Loucy (cell line): ENCODE measurements around the gene TPCN1.

Source experiments
- H2AFZ ChIP-seq: fragments of 200-600 bp; sonication (generic); 2 replicates; pipeline ENCODE4 v1.6.0; 2016; ENCODE audit warnings: antibody characterized with exemption, mild to moderate bottlenecking, low read length, moderate library complexity
- H3F3A ChIP-seq: fragments of 200-600 bp; 2 replicates; pipeline ENCODE4 v1.6.0; 2016; ENCODE audit warnings: antibody characterized with exemption, low read depth, mild to moderate bottlenecking
- H3K27me3 ChIP-seq: fragments of 200-600 bp; sonication (generic); 2 replicates; pipeline ENCODE4 v1.6.1; 2014; ENCODE audit warnings: low read length, mild to moderate bottlenecking; ENCODE audit not compliant: insufficient read depth, poor library complexity, severe bottlenecking
- H3K36me3 ChIP-seq: fragments of 200-600 bp; sonication (generic); 2 replicates; pipeline ENCODE4 v1.6.1; 2016; ENCODE audit warnings: low read length; ENCODE audit not compliant: insufficient read depth
- H3K4me1 ChIP-seq: fragments of 200-600 bp; sonication (generic); 2 replicates; pipeline ENCODE4 v1.5.1; 2014; ENCODE audit warnings: low read length, mild to moderate bottlenecking; ENCODE audit not compliant: insufficient read depth, poor library complexity, severe bottlenecking
- H3K4me2 ChIP-seq: fragments of 200-600 bp; sonication (generic); 2 replicates; pipeline ENCODE4 v1.6.0; 2014; ENCODE audit warnings: antibody characterized with exemption, low read length, low read depth, mild to moderate bottlenecking; ENCODE audit not compliant: poor library complexity, severe bottlenecking
- H3K4me3 ChIP-seq: fragments of 200-600 bp; sonication (generic); 2 replicates; pipeline ENCODE4 v1.5.1; 2014; ENCODE audit warnings: low read length, mild to moderate bottlenecking, mixed read lengths; ENCODE audit not compliant: poor library complexity, severe bottlenecking
- H3K79me2 ChIP-seq: fragments of 200-600 bp; sonication (generic); 2 replicates; pipeline ENCODE4 v1.6.1; 2014; ENCODE audit warnings: low read length; ENCODE audit not compliant: insufficient read depth
- H3K9ac ChIP-seq: fragments of 200-600 bp; sonication (generic); 2 replicates; pipeline ENCODE4 v1.6.0; 2014; ENCODE audit warnings: mild to moderate bottlenecking, low read depth, low read length, moderate library complexity; ENCODE audit not compliant: poor library complexity, severe bottlenecking
- H3K9me2 ChIP-seq: fragments of 200-600 bp; sonication (generic); replicated peaks from 2 replicates; pipeline ENCODE4 v1.6.1; 2016; ENCODE audit warnings: low read depth, low read length, mixed read lengths
- H3K9me3 ChIP-seq: fragments of 200-600 bp; sonication (generic); 2 replicates; pipeline ENCODE4 v1.6.1; 2014; ENCODE audit warnings: mild to moderate bottlenecking, antibody characterized with exemption, low read length, low read depth; ENCODE audit not compliant: insufficient read depth
- H4K20me1 ChIP-seq: fragments of 200-600 bp; sonication (generic); 2 replicates; pipeline ENCODE4 v1.6.0; 2014; ENCODE audit warnings: antibody characterized with exemption, low read length, mild to moderate bottlenecking; ENCODE audit not compliant: insufficient read depth, poor library complexity, severe bottlenecking
- EZH2phosphoT487 ChIP-seq: fragments of 200-600 bp; IDR thresholded peaks from 2 replicates; pipeline ENCODE4 v1.6.1; 2018; ENCODE audit warnings: antibody characterized with exemption, mild to moderate bottlenecking, moderate library complexity, borderline replicate concordance
- TF ChIP-seq, protein P1 (sequence below): fragments of 200-600 bp; sonication (generic); conservative IDR thresholded peaks from 2 replicates; pipeline ENCODE4 v1.5.1; 2014; ENCODE audit warnings: mild to moderate bottlenecking, antibody characterized with exemption, low read length

The TPCN1 gene

DNA sequence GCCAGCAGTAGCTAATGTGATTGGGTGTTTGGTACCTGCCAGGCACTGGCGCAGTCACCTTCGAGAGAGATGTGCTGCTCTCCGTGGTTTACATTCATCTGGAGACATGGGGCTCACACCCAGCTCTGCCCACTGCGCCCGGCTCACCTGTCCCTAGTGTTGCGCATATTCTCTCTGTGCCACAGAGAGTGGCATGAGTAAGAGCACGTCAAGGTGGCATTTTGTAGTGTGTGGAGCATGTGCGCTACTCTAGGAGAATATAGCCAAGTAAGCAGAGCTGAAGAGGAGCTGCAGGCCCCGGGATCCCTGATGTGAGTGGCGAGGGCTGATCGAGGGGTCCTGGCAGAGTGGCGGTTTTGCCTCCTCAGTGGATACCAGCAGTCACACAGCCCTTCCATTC is 46.9 kb downstream of the TPCN1 start:
- Histone ChIP-seq H3K9ac (no peak overlapping the region), H3K9me3 (no peaks in the 10 kb centered on the region), H3K4me1 (no peaks in the 10 kb centered on the region), H3K79me2 (no peaks in the 10 kb centered on the region), H3K27me3 (no peaks in the 10 kb centered on the region), H3K9me2 (no peaks in the 10 kb centered on the region), H3K36me3 (no peaks in the 10 kb centered on the region), H2AFZ (no peak overlapping the region), H3K4me2 (no peak overlapping the region), H3K4me3 (no peak overlapping the region), H4K20me1 (no peaks in the 10 kb centered on the region), H3F3A (no peaks in the 10 kb centered on the region)
- TF ChIP-seq, protein P1, sequence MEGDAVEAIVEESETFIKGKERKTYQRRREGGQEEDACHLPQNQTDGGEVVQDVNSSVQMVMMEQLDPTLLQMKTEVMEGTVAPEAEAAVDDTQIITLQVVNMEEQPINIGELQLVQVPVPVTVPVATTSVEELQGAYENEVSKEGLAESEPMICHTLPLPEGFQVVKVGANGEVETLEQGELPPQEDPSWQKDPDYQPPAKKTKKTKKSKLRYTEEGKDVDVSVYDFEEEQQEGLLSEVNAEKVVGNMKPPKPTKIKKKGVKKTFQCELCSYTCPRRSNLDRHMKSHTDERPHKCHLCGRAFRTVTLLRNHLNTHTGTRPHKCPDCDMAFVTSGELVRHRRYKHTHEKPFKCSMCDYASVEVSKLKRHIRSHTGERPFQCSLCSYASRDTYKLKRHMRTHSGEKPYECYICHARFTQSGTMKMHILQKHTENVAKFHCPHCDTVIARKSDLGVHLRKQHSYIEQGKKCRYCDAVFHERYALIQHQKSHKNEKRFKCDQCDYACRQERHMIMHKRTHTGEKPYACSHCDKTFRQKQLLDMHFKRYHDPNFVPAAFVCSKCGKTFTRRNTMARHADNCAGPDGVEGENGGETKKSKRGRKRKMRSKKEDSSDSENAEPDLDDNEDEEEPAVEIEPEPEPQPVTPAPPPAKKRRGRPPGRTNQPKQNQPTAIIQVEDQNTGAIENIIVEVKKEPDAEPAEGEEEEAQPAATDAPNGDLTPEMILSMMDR: no peak
- TF ChIP-seq EZH2phosphoT487: no peak

DNA sequence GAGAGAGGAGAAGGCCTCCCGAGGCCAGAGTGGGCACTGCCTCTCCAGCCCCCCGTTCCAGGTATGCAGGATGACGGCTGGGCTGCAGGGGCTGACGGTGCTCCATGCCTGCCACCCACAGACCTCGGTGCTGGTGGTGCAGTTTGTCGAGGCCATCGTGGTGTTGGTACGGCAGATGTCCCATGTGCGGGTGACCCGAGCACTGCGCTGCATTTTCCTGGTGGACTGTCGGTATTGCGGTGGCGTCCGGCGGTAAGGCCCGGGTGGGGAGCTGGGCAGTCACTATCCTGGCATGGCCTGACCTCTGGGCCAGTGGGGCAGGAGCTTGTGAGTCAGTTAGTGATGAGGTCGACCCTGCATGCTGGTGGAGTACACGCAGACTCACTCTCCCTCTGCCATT is 47.4 kb downstream of the TPCN1 start:
- H3K79me2 ChIP-seq: no peaks in the 10 kb centered on the region
- no peaks in the 10 kb centered on the region for H3K36me3 ChIP-seq
- H3K27me3 ChIP-seq: no peaks in the 10 kb centered on the region
- H2AFZ ChIP-seq: no peak overlapping the region
- H3K4me2 ChIP-seq: no peak overlapping the region
- H3K9me3 ChIP-seq: no peaks in the 10 kb centered on the region
- no peaks in the 10 kb centered on the region for H4K20me1 ChIP-seq
- H3K4me3 ChIP-seq: no peak overlapping the region
- no peaks in the 10 kb centered on the region for H3K9me2 ChIP-seq
- H3K9ac ChIP-seq: no peak overlapping the region
- H3K4me1 ChIP-seq: no peaks in the 10 kb centered on the region
- TF ChIP-seq EZH2phosphoT487: no peak
- TF ChIP-seq, protein P1: no peak
- no peaks in the 10 kb centered on the region for H3F3A ChIP-seq

DNA sequence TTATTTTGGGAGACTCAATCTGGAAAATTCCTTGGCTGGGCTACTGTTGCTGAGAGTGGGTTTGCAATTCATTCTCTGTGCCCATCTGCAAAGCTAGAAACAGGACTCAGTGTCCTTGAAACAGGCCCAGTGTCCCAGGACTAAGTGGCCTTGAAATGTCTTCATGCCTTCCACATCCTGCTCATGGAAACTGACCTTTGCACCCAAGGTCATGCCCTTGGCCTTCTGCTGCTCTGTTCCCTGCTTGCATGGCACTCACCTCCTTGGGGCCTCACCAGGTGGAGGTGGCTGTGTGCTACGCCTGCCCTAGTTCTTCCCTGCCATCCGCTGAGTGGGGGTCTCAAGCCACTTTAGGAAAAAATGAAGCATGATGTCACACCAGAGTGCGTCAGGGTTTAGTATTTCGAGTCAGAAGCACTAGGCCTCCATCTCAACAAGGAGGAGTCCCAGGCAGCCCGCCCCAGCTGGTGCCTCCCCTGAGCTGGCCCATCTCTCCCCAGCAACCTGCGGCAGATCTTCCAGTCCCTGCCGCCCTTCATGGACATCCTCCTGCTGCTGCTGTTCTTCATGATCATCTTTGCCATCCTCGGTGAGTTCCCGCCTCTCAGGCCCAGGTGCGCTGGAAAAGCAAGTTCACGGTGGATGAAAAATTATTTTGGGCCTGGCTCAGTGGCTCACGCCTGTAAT is 48.1 kb downstream of the TPCN1 start:
- Histone ChIP-seq H4K20me1 (no peaks in the 10 kb centered on the region), H3K4me1 (no peaks in the 10 kb centered on the region), H3K9ac (no peak overlapping the region), H3K9me2 (no peaks in the 10 kb centered on the region), H2AFZ (no peak overlapping the region), H3K36me3 (no peaks in the 10 kb centered on the region), H3K79me2 (no peaks in the 10 kb centered on the region), H3K27me3 (no peaks in the 10 kb centered on the region), H3F3A (no peaks in the 10 kb centered on the region), H3K9me3 (no peaks in the 10 kb centered on the region), H3K4me2 (no peak overlapping the region), H3K4me3 (no peak overlapping the region)
- TF ChIP-seq EZH2phosphoT487: no peak
- TF ChIP-seq, protein P1: no peak
